ENCODE measurements around the gene PGLYRP2.

Gene PGLYRP2

GRCh38 chr19:15525291-15525690 is 46.0 kb upstream of the PGLYRP2 start:
- DNase-seq: no peak
- Histone ChIP-seq H3F3A (ENCODE audit: insufficient read depth, low read length) (no peaks in the 10 kb centered on the region), H3K9ac (ENCODE audit: low read length) (no peak overlapping the region), H3K9me3 (replicated peaks; ENCODE audit: insufficient read depth, low read length) (no peaks in the 10 kb centered on the region), H3K27ac (ENCODE audit: low read length) (no peak overlapping the region), H3K36me3 (replicated peaks; ENCODE audit: insufficient read depth, low read length) (no peaks in the 10 kb centered on the region), H3K4me2 (ENCODE audit: low read depth, low read length) (no peak overlapping the region), H2AFZ (ENCODE audit: low read length) (no peak overlapping the region), H3K9me2 (replicated peaks; ENCODE audit: insufficient read depth, low read length) (no peaks in the 10 kb centered on the region), H3K79me2 (ENCODE audit: low read length) (no peaks in the 10 kb centered on the region), H3K4me3 (ENCODE audit: low read length) (no peak overlapping the region), H3K27me3 (replicated peaks; ENCODE audit: insufficient read depth, low read length) (peaks cover 54% of the 10 kb centered on the region), H4K20me1 (ENCODE audit: insufficient read depth, low read length) (no peaks in the 10 kb centered on the region), H3K4me1 (ENCODE audit: low read length) (no peaks in the 10 kb centered on the region)
- no peak for TF ChIP-seq EZH2 (optimal IDR thresholded peaks at IDR 0.05; ENCODE audit: low read depth, low read length)
- no peak for TF ChIP-seq CTCF (IDR thresholded peaks at IDR 0.05; ENCODE audit: low read length)
- TF ChIP-seq EZH2phosphoT487 (IDR thresholded peaks at IDR 0.05; ENCODE audit: low read length): no peak

GRCh38 chr19:15524781-15525180 is 45.5 kb upstream of the PGLYRP2 start:
- no peaks in the 10 kb centered on the region for H3K79me2 ChIP-seq (ENCODE audit: low read length)
- no peak for TF ChIP-seq EZH2 (optimal IDR thresholded peaks at IDR 0.05; ENCODE audit: low read depth, low read length)
- TF ChIP-seq EZH2phosphoT487 (IDR thresholded peaks at IDR 0.05; ENCODE audit: low read length): no peak
- no peak for TF ChIP-seq CTCF (IDR thresholded peaks at IDR 0.05; ENCODE audit: low read length)
- H3K27ac ChIP-seq (ENCODE audit: low read length): no peak overlapping the region
- peaks cover 51% of the 10 kb centered on the region for H3K27me3 ChIP-seq (replicated peaks; ENCODE audit: insufficient read depth, low read length)
- H3K4me1 ChIP-seq (ENCODE audit: low read length): no peaks in the 10 kb centered on the region
- no peak overlapping the region for H3K4me3 ChIP-seq (ENCODE audit: low read length)
- no peak overlapping the region for H2AFZ ChIP-seq (ENCODE audit: low read length)
- H3K9me2 ChIP-seq (replicated peaks; ENCODE audit: insufficient read depth, low read length): no peaks in the 10 kb centered on the region
- DNase-seq: no peak
- H3K9ac ChIP-seq (ENCODE audit: low read length): no peak overlapping the region
- no peaks in the 10 kb centered on the region for H3K9me3 ChIP-seq (replicated peaks; ENCODE audit: insufficient read depth, low read length)
- no peaks in the 10 kb centered on the region for H3F3A ChIP-seq (ENCODE audit: insufficient read depth, low read length)
- H3K4me2 ChIP-seq (ENCODE audit: low read depth, low read length): no peak overlapping the region
- no peaks in the 10 kb centered on the region for H4K20me1 ChIP-seq (ENCODE audit: insufficient read depth, low read length)
- no peaks in the 10 kb centered on the region for H3K36me3 ChIP-seq (replicated peaks; ENCODE audit: insufficient read depth, low read length)

- no peak overlapping the region for H3K9ac ChIP-seq (ENCODE audit: low read length)
- H3K36me3 ChIP-seq (replicated peaks; ENCODE audit: insufficient read depth, low read length): no peaks in the 10 kb centered on the region
- no peak overlapping the region for H3K27ac ChIP-seq (ENCODE audit: low read length)
- TF ChIP-seq EZH2phosphoT487 (IDR thresholded peaks at IDR 0.05; ENCODE audit: low read length) (no peak), EZH2 (optimal IDR thresholded peaks at IDR 0.05; ENCODE audit: low read depth, low read length) (no peak), CTCF (IDR thresholded peaks at IDR 0.05; ENCODE audit: low read length) (no peak)
- H4K20me1 ChIP-seq (ENCODE audit: insufficient read depth, low read length): no peaks in the 10 kb centered on the region
- H3K4me2 ChIP-seq (ENCODE audit: low read depth, low read length): no peak overlapping the region
- peaks cover 66% of the 10 kb centered on the region for H3K27me3 ChIP-seq (replicated peaks; ENCODE audit: insufficient read depth, low read length)
- H3K4me1 ChIP-seq (ENCODE audit: low read length): peaks cover 7% of the 10 kb centered on the region; the same call in 1 of the 2 replicates
- no peak overlapping the region for H2AFZ ChIP-seq (ENCODE audit: low read length)
- H3K9me2 ChIP-seq (replicated peaks; ENCODE audit: insufficient read depth, low read length): no peaks in the 10 kb centered on the region
- no peaks in the 10 kb centered on the region for H3K9me3 ChIP-seq (replicated peaks; ENCODE audit: insufficient read depth, low read length)
- H3F3A ChIP-seq (ENCODE audit: insufficient read depth, low read length): 0 out of 2 replicates have a peak, but pooled peaks cover 3% of the 10 kb centered on the region
- no peaks in the 10 kb centered on the region for H3K79me2 ChIP-seq (ENCODE audit: low read length)
- H3K4me3 ChIP-seq (ENCODE audit: low read length): no peak overlapping the region
- no peak for DNase-seq
Observed at GRCh38 chr19:15519433-15519976, 40.2 kb upstream of the PGLYRP2 start.

Data from MM.1S (cell line).